HEK293 (cell line): ENCODE measurements around the gene RASGRF2.

Experiments
- CTCF ChIA-PET: fragments of 350-600 bp; formaldehyde crosslinking; extraction: SDS; loops from one replicate; lab custom pipeline; 2021; ENCODE audit warnings: antibody characterized with exemption; lab: Yijun Ruan, JAX
- POLR2A ChIA-PET: fragments of 300-600 bp; formaldehyde crosslinking; extraction: SDS; loops from one replicate; lab custom pipeline; 2020; ENCODE audit warnings: antibody characterized with exemption, inconsistent platforms; lab: Yijun Ruan, JAX
- H3K27ac ChIP-seq: fragments of 200-500 bp; sonication (Bioruptor generic); 2 replicates; pipeline ENCODE4 v1.5.1; 2014; ENCODE audit warnings: low read depth, low read length, control low read depth, inconsistent platforms; ENCODE audit errors: extremely low read depth
- H3K36me3 ChIP-seq, 2 experiments: fragments of 200-500 bp in 1 of 2; sonication (Bioruptor generic) in 1 of 2; 1 replicate in 1 of 2; 2 replicates in 1 of 2; pipeline ENCODE4 v1.5.1; 2014 to 2017; ENCODE audit warnings: inconsistent platforms in 2 of 2, low read length in 2 of 2; ENCODE audit not compliant: control insufficient read depth in 2 of 2, insufficient read depth in 1 of 2
- H3K4me1 ChIP-seq: fragments of 200-500 bp; sonication (Bioruptor generic); 2 replicates; pipeline ENCODE4 v1.5.1; 2014; ENCODE audit warnings: mild to moderate bottlenecking, low read length, inconsistent platforms; ENCODE audit not compliant: control insufficient read depth, insufficient read depth
- H3K4me3 ChIP-seq: 2 replicates; pipeline ENCODE4 v1.5.1; 2011; ENCODE audit warnings: low read depth, mild to moderate bottlenecking, control low read depth, low read length, moderate library complexity
- H3K9me3 ChIP-seq: fragments of 200-500 bp; sonication (Bioruptor generic); 2 replicates; pipeline ENCODE4 v1.5.1; 2014; ENCODE audit warnings: low read depth, low read length, inconsistent platforms; ENCODE audit not compliant: control insufficient read depth, insufficient read depth
- BCL11A ChIP-seq: fragments of 450-650 bp; formaldehyde crosslinking; IDR thresholded peaks from 2 replicates; pipeline ENCODE4 v1.5.1; 2016; ENCODE audit warnings: low read depth, missing biosample characterization, missing genetic modification characterization
- FEZF1 ChIP-seq: fragments of 450-650 bp; formaldehyde crosslinking; IDR thresholded peaks from 2 replicates; pipeline ENCODE4 v1.5.1; 2016; ENCODE audit warnings: missing biosample characterization, missing genetic modification characterization
- KLF17 ChIP-seq: fragments of 450-650 bp; formaldehyde crosslinking; IDR thresholded peaks from 2 replicates; pipeline ENCODE4 v1.5.1; 2016; ENCODE audit warnings: missing biosample characterization, missing genetic modification characterization
- PRDM6 ChIP-seq: fragments of 450-650 bp; formaldehyde crosslinking; IDR thresholded peaks from 2 replicates; pipeline ENCODE4 v1.5.1; 2017; ENCODE audit warnings: missing biosample characterization, missing genetic modification characterization
- SCRT1 ChIP-seq: fragments of 450-650 bp; formaldehyde crosslinking; IDR thresholded peaks from 2 replicates; pipeline ENCODE4 v1.5.1; 2016; ENCODE audit warnings: missing biosample characterization, missing genetic modification characterization, borderline replicate concordance
- YY1 ChIP-seq: fragments of 450-650 bp; formaldehyde crosslinking; IDR thresholded peaks from 2 replicates; pipeline ENCODE4 v1.5.1; 2018; ENCODE audit warnings: missing biosample characterization, missing genetic modification characterization
- ZBTB10 ChIP-seq: fragments of 450-650 bp; formaldehyde crosslinking; IDR thresholded peaks from 2 replicates; pipeline ENCODE4 v1.5.1; 2016; ENCODE audit warnings: missing biosample characterization, missing genetic modification characterization
- ZBTB48 ChIP-seq: fragments of 450-650 bp; formaldehyde crosslinking; IDR thresholded peaks from 2 replicates; pipeline ENCODE4 v1.5.1; 2016; ENCODE audit warnings: missing biosample characterization, missing genetic modification characterization
- ZEB2 ChIP-seq: fragments of 450-650 bp; formaldehyde crosslinking; IDR thresholded peaks from 2 replicates; pipeline ENCODE4 v1.5.1; 2016; ENCODE audit warnings: missing biosample characterization, missing genetic modification characterization
- ZNF132 ChIP-seq: fragments of 450-650 bp; formaldehyde crosslinking; IDR thresholded peaks from 2 replicates; pipeline ENCODE4 v1.5.1; 2017; ENCODE audit warnings: missing biosample characterization, missing genetic modification characterization, borderline replicate concordance
- ZNF18 ChIP-seq: fragments of 450-650 bp; formaldehyde crosslinking; IDR thresholded peaks from 2 replicates; pipeline ENCODE4 v1.5.1; 2016; ENCODE audit warnings: missing biosample characterization, missing genetic modification characterization
- ZNF19 ChIP-seq: fragments of 450-650 bp; formaldehyde crosslinking; IDR thresholded peaks from 2 replicates; pipeline ENCODE4; 2016; ENCODE audit warnings: missing biosample characterization, missing genetic modification characterization, low read depth
- ZNF324 ChIP-seq: fragments of 450-650 bp; formaldehyde crosslinking; IDR thresholded peaks from 2 replicates; pipeline ENCODE4 v1.5.1; 2016; ENCODE audit warnings: missing biosample characterization, missing genetic modification characterization
- ZNF501 ChIP-seq: fragments of 450-650 bp; formaldehyde crosslinking; IDR thresholded peaks from 2 replicates; pipeline ENCODE4 v1.5.1; 2016; ENCODE audit warnings: missing biosample characterization, missing genetic modification characterization
- ZNF544 ChIP-seq: fragments of 450-650 bp; formaldehyde crosslinking; IDR thresholded peaks from 2 replicates; pipeline ENCODE4 v1.5.0; 2017; ENCODE audit warnings: missing biosample characterization, missing genetic modification characterization
- ZNF600 ChIP-seq: fragments of 450-650 bp; formaldehyde crosslinking; IDR thresholded peaks from 2 replicates; pipeline ENCODE4 v1.5.1; 2016; ENCODE audit warnings: missing biosample characterization, missing genetic modification characterization
- ZNF677 ChIP-seq: fragments of 450-650 bp; IDR thresholded peaks from 2 replicates; pipeline ENCODE4 v1.5.0; 2018; ENCODE audit warnings: missing biosample characterization, mild to moderate bottlenecking, missing genetic modification characterization, moderate library complexity
- ZXDB ChIP-seq: fragments of 450-650 bp; formaldehyde crosslinking; IDR thresholded peaks from 2 replicates; pipeline ENCODE4 v1.5.1; 2016; ENCODE audit warnings: missing biosample characterization, missing genetic modification characterization

Gene RASGRF2

GRCh38 chr5:80957031-80957761, 3.0 kb upstream of the RASGRF2 start:
- CTCF ChIA-PET = interaction anchor here (0.6 to 0.8 kb wide), 5 partner anchors 39 to 1776 kb away, joined by 3 to 6 read pairs (median 3); no protein-coding TSS in a partner anchor
- Histone ChIP-seq H3K27ac (no peak overlapping the region), H3K36me3 (no peaks in the 10 kb centered on the region), H3K4me3 (no peak overlapping the region), H3K9me3 (no peaks in the 10 kb centered on the region), H3K4me1 (peaks cover 20% of the 10 kb centered on the region)
- POLR2A ChIA-PET = interaction anchor here (0.6 to 0.8 kb wide), 2 partner anchors 40 to 71 kb away, joined by 3 to 4 read pairs; no protein-coding TSS in a partner anchor
- TF ChIP-seq ZXDB = no peak

GRCh38 chr5:80958616-80959015, 1.5 kb upstream of the RASGRF2 start:
- no peaks in the 10 kb centered on the region for H3K36me3 ChIP-seq
- peaks cover 31% of the 10 kb centered on the region for H3K4me1 ChIP-seq
- ChIA-PET POLR2A (no interaction called here), CTCF (interaction anchor here (0.6 to 2.8 kb wide), 4 partner anchors 22 to 249 kb away, joined by 3 to 7 read pairs (median 4); no protein-coding TSS in a partner anchor)
- TF ChIP-seq PRDM6 (peak; percentile 27), ZBTB10 (tag by site-specific recombination) (no peak), ZNF132 (tag by site-specific recombination) (no peak), ZEB2 (no peak)
- H3K4me3 ChIP-seq = no peak overlapping the region
- H3K27ac ChIP-seq = no peak overlapping the region
- H3K9me3 ChIP-seq = no peaks in the 10 kb centered on the region

- ChIA-PET POLR2A (no interaction called here), CTCF (interaction anchor here (0.6 to 2.8 kb wide), 4 partner anchors 30 to 250 kb away, joined by 4 to 7 read pairs (median 4); no protein-coding TSS in a partner anchor)
- H3K27ac ChIP-seq = no peak overlapping the region
- H3K9me3 ChIP-seq = no peaks in the 10 kb centered on the region
- no peaks in the 10 kb centered on the region for H3K36me3 ChIP-seq
- TF ChIP-seq ZNF19 (tag by site-specific recombination) (no peak), ZNF544 (tag by site-specific recombination) (no peak), ZNF677 (tag by site-specific recombination) (no peak)
- peaks cover 36% of the 10 kb centered on the region for H3K4me1 ChIP-seq
- H3K4me3 ChIP-seq = no peak overlapping the region
Observed at GRCh38 chr5:80959138-80959537, 1.0 kb upstream of the RASGRF2 start.

GRCh38 chr5:80960531-80961375, 590 bp downstream of the RASGRF2 start:
- peak overlapping the region; percentile 60 for H3K4me3 ChIP-seq
- H3K9me3 ChIP-seq = no peaks in the 10 kb centered on the region
- ChIA-PET CTCF (interaction anchor here (2.8 kb wide), 1 partner anchor 147 kb away, joined by 7 read pairs; no protein-coding TSS in a partner anchor), POLR2A (no interaction called here)
- H3K4me1 ChIP-seq = peaks cover 37% of the 10 kb centered on the region
- H3K36me3 ChIP-seq = no peaks in the 10 kb centered on the region
- peak overlapping the region; percentile 61; the same call in 1 of the 2 replicates for H3K27ac ChIP-seq
- peak; percentile 73 for TF ChIP-seq KLF17 (tag by site-specific recombination)
- 0 out of 2 replicates have a peak, but pooled peaks have one; percentile 43 for TF ChIP-seq ZNF324
- peak; percentile 37 for TF ChIP-seq YY1 (tag by site-specific recombination)
- TF ChIP-seq SCRT1 (tag by site-specific recombination) = peak; percentile 70; the same call in 1 of the 2 replicates
- TF ChIP-seq ZNF600 (tag by site-specific recombination) = peak; percentile 90
- TF ChIP-seq FEZF1 (tag by site-specific recombination) = peak; percentile 57
- no peak for TF ChIP-seq ZNF18
- TF ChIP-seq ZBTB48 (tag by site-specific recombination) = peak; percentile 70; the same call in 1 of the 2 replicates
- no peak for TF ChIP-seq BCL11A
- peak; percentile 79 for TF ChIP-seq ZNF501 (tag by site-specific recombination)
